ENCODE data around the gene FAM83C.

The FAM83C gene

GRCh38 chr20:35246723-35247122, 45.5 kb downstream of the FAM83C start:
- no peak overlapping the region for H3K9ac ChIP-seq
- no peak overlapping the region for H3K27ac ChIP-seq
- no peaks in the 10 kb centered on the region for H3K27me3 ChIP-seq
- no peak overlapping the region for H3K4me3 ChIP-seq
- H4K20me1 ChIP-seq: peaks cover 0 to 7% (median 0%) of the 10 kb centered on the region in 11 experiments; a peak in 3 of 22 replicates
- H3K9me3 ChIP-seq (replicated peaks in 1 of 11): no peaks in the 10 kb centered on the region
- peaks cover 15 to 18% (median 17%) of the 10 kb centered on the region in 10 experiments for H3K4me1 ChIP-seq
- no peak overlapping the region for H3K4me2 ChIP-seq
- no peaks in the 10 kb centered on the region for H3K36me3 ChIP-seq
- no peak for TF ChIP-seq Cebpa-rat (IDR thresholded peaks at IDR 0.05)

GRCh38 chr20:35243986-35244385, 48.2 kb downstream of the FAM83C start:
- Histone ChIP-seq H3K9ac (no peak overlapping the region), H3K9me3 (replicated peaks in 1 of 11) (no peaks in the 10 kb centered on the region), H3K4me3 (no peak overlapping the region), H3K4me1 (peaks cover 0 to 5% (median 3%) of the 10 kb centered on the region in 10 experiments; a peak in 12 of 20 replicates), H3K4me2 (no peak overlapping the region), H4K20me1 (peaks cover 0 to 2% (median 0%) of the 10 kb centered on the region in 11 experiments; a peak in 3 of 22 replicates), H3K27me3 (no peaks in the 10 kb centered on the region), H3K36me3 (no peaks in the 10 kb centered on the region), H3K27ac (no peak overlapping the region)
- no peak for TF ChIP-seq Cebpa-rat (IDR thresholded peaks at IDR 0.05)

GRCh38 chr20:35243317-35243716, 48.9 kb downstream of the FAM83C start:
- H3K27ac ChIP-seq: no peak overlapping the region

GRCh38 chr20:35240811-35241293, 51.4 kb downstream of the FAM83C start:
- no peak overlapping the region for H3K4me2 ChIP-seq

More at GRCh38 chr20:35243317-35243716, 48.9 kb downstream of the FAM83C start:
- no peaks in the 10 kb centered on the region for H3K36me3 ChIP-seq
- H3K9me3 ChIP-seq (replicated peaks in 1 of 11): no peaks in the 10 kb centered on the region
- no peaks in the 10 kb centered on the region; a peak in 2 of 22 replicates for H4K20me1 ChIP-seq
- no peak overlapping the region for H3K4me3 ChIP-seq
- H3K27me3 ChIP-seq: no peaks in the 10 kb centered on the region
- no peak for TF ChIP-seq Cebpa-rat (IDR thresholded peaks at IDR 0.05)
- peaks cover 0 to 12% (median 10%) of the 10 kb centered on the region in 10 experiments; a peak in 14 of 20 replicates for H3K4me1 ChIP-seq
- no peak overlapping the region for H3K4me2 ChIP-seq
- H3K9ac ChIP-seq: no peak overlapping the region

GRCh38 chr20:35240083-35240810, 52.0 kb downstream of the FAM83C start:
- Histone ChIP-seq H3K27me3 (no peaks in the 10 kb centered on the region), H4K20me1 (no peaks in the 10 kb centered on the region; a peak in 3 of 22 replicates), H3K4me3 (no peak overlapping the region), H3K9me3 (replicated peaks in 1 of 11) (peaks cover 0 to 3% (median 0%) of the 10 kb centered on the region in 11 experiments; a peak in 1 of 22 replicates), H3K27ac (no peak overlapping the region), H3K9ac (no peak overlapping the region), H3K4me1 (peaks cover 0 to 25% (median 15%) of the 10 kb centered on the region in 10 experiments; a peak in 14 of 20 replicates), H3K4me2 (no peak overlapping the region), H3K36me3 (peaks cover 0 to 13% (median 0%) of the 10 kb centered on the region in 11 experiments; a peak in 8 of 22 replicates)
- TF ChIP-seq Cebpa-rat (IDR thresholded peaks at IDR 0.05): no peak

More at GRCh38 chr20:35240811-35241293, 51.4 kb downstream of the FAM83C start:
- H4K20me1 ChIP-seq: no peaks in the 10 kb centered on the region; a peak in 3 of 22 replicates
- H3K27me3 ChIP-seq: no peaks in the 10 kb centered on the region
- peaks cover 0 to 7% (median 0%) of the 10 kb centered on the region in 11 experiments; a peak in 8 of 22 replicates for H3K36me3 ChIP-seq
- H3K4me1 ChIP-seq: peaks cover 0 to 25% (median 15%) of the 10 kb centered on the region in 10 experiments; a peak in 14 of 20 replicates
- H3K27ac ChIP-seq: no peak overlapping the region
- H3K4me3 ChIP-seq: no peak overlapping the region
- H3K9me3 ChIP-seq (replicated peaks in 1 of 11): peaks cover 0 to 3% (median 0%) of the 10 kb centered on the region in 11 experiments; a peak in 1 of 22 replicates
- no peak for TF ChIP-seq Cebpa-rat (IDR thresholded peaks at IDR 0.05)
- no peak overlapping the region for H3K9ac ChIP-seq

- peak overlapping the region in 8 of 11 experiments; percentile 39 to 70 (median 60); a peak in 13 of 22 replicates for H3K27ac ChIP-seq
- peaks cover 0 to 3% (median 0%) of the 10 kb centered on the region in 11 experiments; a peak in 1 of 22 replicates for H3K9me3 ChIP-seq (replicated peaks in 1 of 11)
- no peak for TF ChIP-seq Cebpa-rat (IDR thresholded peaks at IDR 0.05)
- peaks cover 0 to 25% (median 15%) of the 10 kb centered on the region in 10 experiments; a peak in 14 of 20 replicates for H3K4me1 ChIP-seq
- H3K4me2 ChIP-seq: peak overlapping the region in 10 of 11 experiments; percentile 20 to 66 (median 47); a peak in 17 of 22 replicates
- H3K4me3 ChIP-seq: no peak overlapping the region
- peaks cover 0 to 15% (median 0%) of the 10 kb centered on the region in 11 experiments; a peak in 8 of 22 replicates for H3K36me3 ChIP-seq
- H3K9ac ChIP-seq: peak overlapping the region in 3 of 11 experiments; percentile 0 to 21 (median 12); a peak in 3 of 22 replicates
- H3K27me3 ChIP-seq: no peaks in the 10 kb centered on the region
- no peaks in the 10 kb centered on the region; a peak in 3 of 22 replicates for H4K20me1 ChIP-seq
Observed at GRCh38 chr20:35238735-35239134, 53.5 kb downstream of the FAM83C start.

GRCh38 chr20:35238170-35238569, 54.1 kb downstream of the FAM83C start:
- Histone ChIP-seq H3K4me1 (peaks cover 0 to 25% (median 15%) of the 10 kb centered on the region in 10 experiments; a peak in 14 of 20 replicates), H3K36me3 (peaks cover 0 to 15% (median 0%) of the 10 kb centered on the region in 11 experiments; a peak in 8 of 22 replicates), H3K9ac (peak overlapping the region in 3 of 11 experiments; percentile 0 to 21 (median 12); a peak in 4 of 22 replicates), H4K20me1 (no peaks in the 10 kb centered on the region; a peak in 3 of 22 replicates), H3K27ac (peak overlapping the region in 8 of 11 experiments; percentile 50 to 70 (median 60); a peak in 13 of 22 replicates), H3K27me3 (no peaks in the 10 kb centered on the region), H3K9me3 (replicated peaks in 1 of 11) (peaks cover 0 to 3% (median 0%) of the 10 kb centered on the region in 11 experiments; a peak in 1 of 22 replicates), H3K4me2 (peak overlapping the region in 10 of 11 experiments; percentile 20 to 66 (median 47); a peak in 18 of 22 replicates), H3K4me3 (no peak overlapping the region)
- TF ChIP-seq Cebpa-rat (IDR thresholded peaks at IDR 0.05): no peak; a peak in 1 of 22 replicates

- Histone ChIP-seq H3K36me3 (peaks cover 0 to 15% (median 0%) of the 10 kb centered on the region in 11 experiments; a peak in 8 of 22 replicates), H4K20me1 (no peaks in the 10 kb centered on the region; a peak in 3 of 22 replicates), H3K27ac (peak overlapping the region in 8 of 11 experiments; percentile 46 to 70 (median 54); a peak in 12 of 22 replicates), H3K4me3 (no peak overlapping the region), H3K27me3 (no peaks in the 10 kb centered on the region), H3K4me2 (peak overlapping the region in 8 of 11 experiments; percentile 20 to 66 (median 52); a peak in 13 of 22 replicates), H3K9ac (no peak overlapping the region; a peak in 2 of 22 replicates), H3K4me1 (peaks cover 0 to 25% (median 15%) of the 10 kb centered on the region in 10 experiments; a peak in 14 of 20 replicates), H3K9me3 (replicated peaks in 1 of 11) (peaks cover 0 to 3% (median 0%) of the 10 kb centered on the region in 11 experiments; a peak in 1 of 22 replicates)
- TF ChIP-seq Cebpa-rat (IDR thresholded peaks at IDR 0.05): no peak
Observed at GRCh38 chr20:35237486-35237885, 54.7 kb downstream of the FAM83C start.
